ENCODE data around the gene RASGEF1C.
"Not testable (repeated sequence)": the region's sequence is repeated elsewhere in the genome, so short reads cannot be mapped to it uniquely, and the experiment has no call there.

The RASGEF1C gene

DNA sequence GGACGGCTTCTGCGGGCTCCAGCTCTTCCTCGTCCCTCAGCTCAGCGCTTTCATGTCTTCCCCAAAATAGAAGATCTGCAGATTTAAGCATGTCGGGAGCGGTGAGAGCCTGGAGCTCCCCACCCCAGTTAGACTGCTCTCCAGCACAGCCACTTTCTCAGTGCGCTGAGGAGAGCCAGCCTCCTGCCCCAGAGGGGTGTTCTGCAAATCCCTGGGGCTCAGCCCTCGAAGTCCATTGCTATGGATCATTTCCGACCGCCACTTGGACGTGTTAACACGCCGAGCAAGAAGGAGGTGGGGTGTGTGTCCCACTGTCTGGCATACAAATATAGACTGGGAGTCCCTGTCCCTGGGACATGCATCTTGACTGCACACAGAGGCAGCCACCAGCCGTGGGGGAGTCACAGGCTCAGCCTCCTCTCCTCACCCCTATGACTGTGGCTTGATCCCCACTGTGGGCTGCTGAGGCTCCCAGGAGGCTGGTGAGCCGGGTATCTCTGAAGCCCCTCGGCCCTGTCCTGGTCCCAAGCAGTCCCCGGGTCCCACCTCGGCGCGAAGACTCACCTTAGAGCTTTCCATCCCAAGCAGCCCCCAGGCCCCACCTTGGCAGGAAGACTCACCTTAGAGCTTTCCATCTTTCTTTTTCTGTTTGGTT lies 107.4 kb downstream of the RASGEF1C start:
- DNase-seq (ENCODE audit: low read depth in 1 of 2, low spot score in 1 of 2) = no peak

- no peak for DNase-seq (ENCODE audit: low read depth in 1 of 2, low spot score in 1 of 2)
Observed at GRCh38 chr5:180100621-180101450, 108.2 kb downstream of the RASGEF1C start.

- no peak for DNase-seq (ENCODE audit: low read depth in 1 of 2, low spot score in 1 of 2)
Observed at GRCh38 chr5:180099733-180100611, 109.0 kb downstream of the RASGEF1C start.

DNA sequence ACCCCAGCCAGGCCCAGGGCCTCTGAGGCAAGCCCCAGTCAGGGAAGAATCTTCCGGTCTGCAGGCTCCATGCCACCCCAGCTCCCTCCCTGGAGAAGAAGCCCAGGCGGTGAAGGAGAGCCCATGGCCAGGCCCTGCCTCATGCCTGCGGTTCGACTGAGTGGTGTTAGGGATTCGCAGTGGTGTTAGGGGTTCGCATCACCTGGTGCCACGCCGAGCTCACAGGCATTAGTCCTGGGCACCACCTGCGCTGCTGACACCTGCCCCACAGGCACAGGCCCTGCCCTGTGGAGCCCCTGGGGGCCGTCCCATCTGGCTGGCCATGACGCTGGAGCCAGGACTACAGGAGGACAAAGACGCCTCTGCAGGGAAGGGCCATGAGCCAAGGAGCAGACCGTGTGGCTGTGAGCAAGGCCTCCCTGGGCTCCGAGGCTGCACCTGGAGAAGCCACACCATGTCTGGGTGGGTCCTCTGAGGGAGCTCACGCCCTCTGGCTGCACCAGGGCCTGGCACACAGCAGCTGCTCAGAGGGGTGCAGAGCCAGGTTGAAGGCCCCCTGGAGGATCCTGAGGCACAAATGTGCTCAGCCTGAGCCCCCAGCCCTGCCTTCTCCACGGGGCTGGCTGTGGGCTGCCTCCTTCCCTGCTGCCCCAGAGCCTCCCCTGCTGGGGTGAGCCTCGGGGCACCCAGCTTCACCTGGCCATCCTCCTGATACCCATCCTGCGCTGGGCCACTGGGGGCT lies 109.8 kb downstream of the RASGEF1C start:
- no peak for DNase-seq (ENCODE audit: low read depth in 1 of 2, low spot score in 1 of 2)

DNA sequence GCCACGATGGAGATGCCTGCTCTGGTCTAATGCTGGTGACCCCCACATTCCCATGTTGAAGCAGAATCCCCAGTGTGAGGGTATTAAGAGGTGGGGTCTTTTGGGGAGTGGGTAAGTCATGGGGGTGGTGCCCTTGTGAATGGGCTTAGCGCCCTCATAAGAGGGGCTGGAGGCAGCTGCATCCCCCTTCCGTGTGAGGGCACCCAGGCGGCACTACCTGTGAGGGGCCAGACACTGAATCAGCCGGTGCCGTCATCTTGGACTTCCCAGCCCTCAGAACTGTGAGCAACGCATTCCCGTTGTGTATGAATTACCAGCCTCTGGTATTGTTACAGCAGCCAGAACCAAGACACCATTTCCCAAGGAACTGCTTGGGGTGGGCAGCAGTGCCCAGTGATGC lies 110.5 kb downstream of the RASGEF1C start:
- DNase-seq (ENCODE audit: low read depth in 1 of 2, low spot score in 1 of 2) = no peak

GRCh38 chr5:180097926-180098325 lies 111.1 kb downstream of the RASGEF1C start:
- no peak for DNase-seq (ENCODE audit: low read depth in 1 of 2, low spot score in 1 of 2)

- no peak for DNase-seq (ENCODE audit: low read depth in 1 of 2, low spot score in 1 of 2)
Observed at GRCh38 chr5:180097163-180097894, 111.7 kb downstream of the RASGEF1C start.

- DNase-seq (ENCODE audit: low read depth in 1 of 2, low spot score in 1 of 2) = no peak
Observed at GRCh38 chr5:180096616-180097015, 112.4 kb downstream of the RASGEF1C start.

DNA sequence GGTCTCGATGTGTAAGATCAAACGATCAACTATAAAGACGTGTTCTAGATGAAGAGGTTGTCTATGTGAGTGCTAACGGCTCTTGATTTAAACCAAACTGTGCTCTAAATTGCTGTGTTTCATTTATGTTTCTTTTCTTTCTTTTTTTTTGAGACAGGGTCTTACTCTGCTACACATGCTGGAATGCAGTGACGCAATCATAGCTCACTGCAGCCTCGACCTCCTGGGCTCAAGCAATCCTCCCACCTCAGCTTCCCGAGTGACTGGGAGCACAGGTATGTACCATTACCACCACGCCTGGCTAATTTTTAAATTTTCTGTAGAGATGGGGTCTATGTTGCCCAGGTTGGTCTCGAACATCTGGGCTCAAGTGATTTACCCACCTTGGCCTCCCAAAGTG lies 113.5 kb downstream of the RASGEF1C start:
- DNase-seq (ENCODE audit: low read depth in 1 of 2, low spot score in 1 of 2) = no peak

DNA sequence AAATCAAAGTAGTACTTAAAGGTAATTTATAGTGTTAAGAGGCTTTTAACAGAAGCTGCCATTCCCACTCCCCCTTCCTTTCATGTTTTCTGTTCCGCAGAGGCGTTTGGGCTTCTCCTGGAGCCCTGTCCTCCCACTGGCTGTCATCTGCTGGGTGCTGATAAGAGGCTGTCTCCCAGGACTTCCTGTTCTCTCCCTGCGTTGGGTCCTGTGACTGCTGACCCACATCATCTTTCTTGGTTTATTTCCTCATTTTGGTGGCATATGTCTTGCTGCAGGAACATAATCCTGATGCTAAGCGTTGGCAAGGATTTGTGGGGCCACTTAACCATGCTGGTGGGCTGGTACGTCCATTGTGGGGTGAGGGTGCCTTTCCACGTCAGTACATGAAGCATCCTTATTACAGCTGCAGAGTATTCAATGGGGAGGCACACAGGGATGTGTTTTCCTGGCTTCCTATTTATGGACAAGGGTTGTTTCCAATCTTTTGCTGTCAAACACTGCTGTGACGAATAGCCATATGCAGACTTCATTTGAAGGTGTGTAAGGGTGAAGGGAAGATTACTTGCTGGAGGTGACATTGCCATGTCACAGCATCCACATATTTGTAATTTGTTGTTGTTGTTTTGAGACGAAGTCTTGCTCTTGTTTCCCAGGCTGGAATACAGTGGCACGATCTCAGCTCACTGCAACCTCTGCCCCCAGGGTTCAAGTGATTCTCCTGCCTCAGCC lies 115.2 kb downstream of the RASGEF1C start:
- no peak for DNase-seq (ENCODE audit: low read depth in 1 of 2, low spot score in 1 of 2)

DNA sequence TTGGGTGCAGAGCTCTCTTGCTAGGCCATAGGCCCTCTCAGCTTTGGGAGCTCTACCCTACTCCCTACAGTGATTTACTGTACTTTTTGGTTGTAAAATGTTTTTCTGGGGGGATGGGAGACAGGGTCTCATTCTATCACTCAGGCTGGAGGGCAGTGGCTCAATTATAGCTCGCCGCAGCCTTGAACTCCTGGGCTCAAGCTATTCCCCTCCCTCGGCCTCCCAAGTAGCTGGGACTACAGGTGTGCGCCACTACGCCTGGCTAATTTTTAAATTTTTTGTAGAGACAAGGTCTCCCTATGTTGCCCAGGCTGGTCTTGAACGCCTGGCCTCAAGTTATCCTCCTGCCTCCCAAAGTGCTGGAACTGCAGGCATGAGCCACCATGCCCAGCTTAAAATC lies 115.8 kb downstream of the RASGEF1C start:
- DNase-seq (ENCODE audit: low read depth in 1 of 2, low spot score in 1 of 2) = no peak

GRCh38 chr5:180090769-180091546 lies 118.1 kb downstream of the RASGEF1C start:
- no peak for DNase-seq (ENCODE audit: low read depth in 1 of 2, low spot score in 1 of 2)

GRCh38 chr5:180090098-180090768 lies 118.8 kb downstream of the RASGEF1C start:
- peak; percentile 64 to 68 for DNase-seq (ENCODE audit: low read depth in 1 of 2, low spot score in 1 of 2)

DNA sequence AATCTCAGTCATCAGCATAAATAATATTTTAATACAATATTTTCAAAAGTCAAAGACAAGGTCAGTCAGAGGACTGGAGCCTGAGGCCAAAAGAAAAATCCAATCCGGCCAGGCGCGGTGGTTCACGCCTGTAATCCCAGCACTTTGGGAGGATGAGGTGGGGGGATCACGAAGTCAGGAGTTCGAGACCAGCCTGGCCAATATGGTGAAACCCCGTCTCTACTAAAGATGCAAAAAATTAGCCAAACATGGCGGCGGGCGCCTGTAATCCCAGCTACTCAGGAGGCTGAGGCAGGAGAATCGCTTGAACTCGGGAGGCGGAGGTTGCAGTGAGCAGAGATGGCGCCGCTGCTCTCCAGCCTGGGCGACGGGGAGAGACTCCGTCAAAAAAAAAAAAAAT lies 119.4 kb downstream of the RASGEF1C start:
- DNase-seq (ENCODE audit: low read depth in 1 of 2, low spot score in 1 of 2) = not testable (repeated sequence)

DNA sequence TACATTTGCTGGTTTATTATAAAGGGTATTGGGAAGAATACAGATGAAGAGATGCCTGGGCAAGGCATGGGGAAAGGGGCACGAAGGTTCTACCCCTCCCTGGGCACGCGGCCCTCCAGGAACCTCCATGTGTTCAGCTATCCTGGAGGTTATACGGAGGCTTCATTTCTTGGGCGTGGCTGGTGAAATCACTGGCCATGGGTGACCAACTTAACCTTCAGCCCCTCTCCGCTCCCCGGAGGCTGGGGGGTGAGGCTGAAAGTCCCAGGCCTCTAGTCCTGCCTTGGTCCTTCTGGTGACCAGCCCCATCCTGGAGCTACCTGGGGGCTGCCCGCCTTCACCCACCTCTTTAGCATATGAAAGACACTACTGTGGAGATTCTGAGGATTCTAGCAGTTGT lies 120.5 kb downstream of the RASGEF1C start:
- no peak for DNase-seq (ENCODE audit: low read depth in 1 of 2, low spot score in 1 of 2)

DNA sequence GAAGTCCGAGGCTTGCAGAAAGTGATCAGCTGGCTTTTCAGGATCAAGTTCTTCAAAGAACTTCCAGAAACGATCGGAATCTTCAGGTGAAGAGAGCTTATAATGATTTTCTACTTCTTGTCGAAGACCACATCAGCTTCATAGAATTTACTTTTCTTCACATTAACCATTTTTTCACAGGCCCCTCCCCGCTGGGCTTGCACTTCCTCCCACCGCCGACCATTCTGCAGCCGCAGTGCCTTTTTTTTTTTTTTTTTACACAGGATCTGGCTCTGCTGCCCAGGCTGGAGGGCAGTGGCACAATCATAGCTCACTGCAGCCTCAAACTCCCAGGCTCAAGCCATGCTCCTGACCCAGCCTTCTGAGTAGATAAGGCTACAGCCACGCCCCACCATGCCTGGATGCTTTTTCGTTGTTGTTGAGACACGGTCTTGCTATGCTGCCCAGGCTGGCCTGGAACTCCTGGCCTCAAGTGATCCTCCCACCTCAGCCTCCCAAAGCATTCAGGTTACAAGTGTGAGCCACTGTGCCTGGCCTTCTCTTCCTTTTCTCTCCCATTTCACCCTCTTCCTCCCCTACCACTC lies 122.1 kb downstream of the RASGEF1C start:
- DNase-seq (ENCODE audit: low read depth in 1 of 2, low spot score in 1 of 2) = no peak

DNA sequence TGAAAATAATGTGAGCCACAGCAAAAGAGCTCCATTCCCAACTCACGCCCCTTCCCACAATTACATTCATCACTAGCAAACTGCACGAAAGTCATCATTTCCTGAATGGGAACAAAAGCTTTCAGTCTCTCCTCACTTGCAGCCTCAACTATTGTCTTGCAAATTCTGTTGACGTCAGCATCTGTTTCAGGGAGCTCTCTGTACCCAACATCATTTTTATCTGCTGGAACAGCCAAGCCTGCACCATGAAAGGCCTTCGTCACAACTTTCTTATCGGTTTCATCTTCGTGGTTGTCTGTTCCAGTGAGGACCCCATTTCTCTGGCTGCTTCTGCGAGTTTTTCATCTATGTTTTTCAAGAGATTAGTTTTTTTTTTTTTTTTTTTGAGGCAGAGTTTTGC lies 123.2 kb downstream of the RASGEF1C start:
- DNase-seq (ENCODE audit: low read depth in 1 of 2, low spot score in 1 of 2) = no peak
